Glutamatergic neuron (in vitro differentiated cells): ENCODE measurements around the gene SCAANT1. TPM values are rescaled to one million over a fixed set of nuclear protein-coding genes. Genes with fewer than 3 reads are reported as not detected.

Source experiments
- DNase-seq: peaks from one replicate; pipeline ENCODE4 v3.0.0; 2022
- H3K27ac Mint-ChIP-seq: one replicate; pipeline ENCODE4 v1.8.0; 2020; ENCODE audit warnings: mild to moderate bottlenecking, mixed read lengths, inconsistent platforms; ENCODE audit not compliant: unreplicated experiment
- H3K27me3 Mint-ChIP-seq: one replicate; pipeline ENCODE4 v1.8.0; 2020; ENCODE audit warnings: mild to moderate bottlenecking, moderate library complexity, mixed read lengths, inconsistent platforms; ENCODE audit not compliant: unreplicated experiment
- H3K36me3 Mint-ChIP-seq: one replicate; pipeline ENCODE4 v1.8.0; 2020; ENCODE audit warnings: mild to moderate bottlenecking, mixed read lengths, inconsistent platforms; ENCODE audit not compliant: unreplicated experiment
- H3K4me1 Mint-ChIP-seq: one replicate; pipeline ENCODE4 v1.8.0; 2020; ENCODE audit warnings: mild to moderate bottlenecking, low read depth, mixed read lengths, inconsistent platforms; ENCODE audit not compliant: unreplicated experiment
- H3K4me3 Mint-ChIP-seq: one replicate; pipeline ENCODE4 v1.8.0; 2020; ENCODE audit warnings: mild to moderate bottlenecking, mixed read lengths, inconsistent platforms; ENCODE audit not compliant: unreplicated experiment
- H3K9me3 Mint-ChIP-seq: one replicate; pipeline ENCODE4 v1.8.0; 2020; ENCODE audit warnings: mild to moderate bottlenecking, moderate library complexity, mixed read lengths, inconsistent platforms; ENCODE audit not compliant: unreplicated experiment
- total RNA-seq: library from RNA; stranded (reverse); fragmentation: NEBNext Ultra II Directional; extraction: Animal tissue kit (Norgen Biotek cat#: 25700); gene quantifications from one replicate; pipeline ENCODE4 v1.2.1, GENCODE V29; 2021; ENCODE audit not compliant: unreplicated experiment
- TF ChIP-seq, protein P1 (sequence below): fragments of 200-600 bp; sonication (generic); IDR thresholded peaks from one replicate; pipeline ENCODE4 v1.5.0; 2021; ENCODE audit not compliant: partially characterized antibody, unreplicated experiment

The SCAANT1 gene
- total RNA-seq, 1 donor from 2014 or later: not detected

- peaks cover 7% of the 10 kb centered on the region for H3K36me3 Mint-ChIP-seq
- no peak for DNase-seq
These were observed 7.8 kb upstream of the SCAANT1 start for GRCh38 chr3:63920001-63920400.

GRCh38 chr3:63918321-63918720 is 6.1 kb upstream of the SCAANT1 start:
- Mint-ChIP-seq H3K4me3 (no peak overlapping the region), H3K9me3 (no peaks in the 10 kb centered on the region), H3K36me3 (no peaks in the 10 kb centered on the region), H3K27ac (no peak overlapping the region), H3K27me3 (peaks cover 4% of the 10 kb centered on the region), H3K4me1 (no peaks in the 10 kb centered on the region)
- no peak for DNase-seq
- TF ChIP-seq, protein P1, sequence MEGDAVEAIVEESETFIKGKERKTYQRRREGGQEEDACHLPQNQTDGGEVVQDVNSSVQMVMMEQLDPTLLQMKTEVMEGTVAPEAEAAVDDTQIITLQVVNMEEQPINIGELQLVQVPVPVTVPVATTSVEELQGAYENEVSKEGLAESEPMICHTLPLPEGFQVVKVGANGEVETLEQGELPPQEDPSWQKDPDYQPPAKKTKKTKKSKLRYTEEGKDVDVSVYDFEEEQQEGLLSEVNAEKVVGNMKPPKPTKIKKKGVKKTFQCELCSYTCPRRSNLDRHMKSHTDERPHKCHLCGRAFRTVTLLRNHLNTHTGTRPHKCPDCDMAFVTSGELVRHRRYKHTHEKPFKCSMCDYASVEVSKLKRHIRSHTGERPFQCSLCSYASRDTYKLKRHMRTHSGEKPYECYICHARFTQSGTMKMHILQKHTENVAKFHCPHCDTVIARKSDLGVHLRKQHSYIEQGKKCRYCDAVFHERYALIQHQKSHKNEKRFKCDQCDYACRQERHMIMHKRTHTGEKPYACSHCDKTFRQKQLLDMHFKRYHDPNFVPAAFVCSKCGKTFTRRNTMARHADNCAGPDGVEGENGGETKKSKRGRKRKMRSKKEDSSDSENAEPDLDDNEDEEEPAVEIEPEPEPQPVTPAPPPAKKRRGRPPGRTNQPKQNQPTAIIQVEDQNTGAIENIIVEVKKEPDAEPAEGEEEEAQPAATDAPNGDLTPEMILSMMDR: no peak

More at GRCh38 chr3:63920001-63920400, 7.8 kb upstream of the SCAANT1 start:
- no peaks in the 10 kb centered on the region for H3K27me3 Mint-ChIP-seq
- H3K9me3 Mint-ChIP-seq: peaks cover 1% of the 10 kb centered on the region
- H3K4me1 Mint-ChIP-seq: no peaks in the 10 kb centered on the region
- no peak overlapping the region for H3K4me3 Mint-ChIP-seq
- H3K27ac Mint-ChIP-seq: no peak overlapping the region
- TF ChIP-seq, protein P1: no peak

- Mint-ChIP-seq H3K4me3 (no peak overlapping the region), H3K27ac (no peak overlapping the region), H3K4me1 (peaks cover 3% of the 10 kb centered on the region), H3K9me3 (peaks cover 5% of the 10 kb centered on the region), H3K36me3 (no peaks in the 10 kb centered on the region), H3K27me3 (peaks cover 11% of the 10 kb centered on the region)
- no peak for DNase-seq
- TF ChIP-seq, protein P1: no peak
These were observed 2.1 kb upstream of the SCAANT1 start for GRCh38 chr3:63914312-63914711.

DNA sequence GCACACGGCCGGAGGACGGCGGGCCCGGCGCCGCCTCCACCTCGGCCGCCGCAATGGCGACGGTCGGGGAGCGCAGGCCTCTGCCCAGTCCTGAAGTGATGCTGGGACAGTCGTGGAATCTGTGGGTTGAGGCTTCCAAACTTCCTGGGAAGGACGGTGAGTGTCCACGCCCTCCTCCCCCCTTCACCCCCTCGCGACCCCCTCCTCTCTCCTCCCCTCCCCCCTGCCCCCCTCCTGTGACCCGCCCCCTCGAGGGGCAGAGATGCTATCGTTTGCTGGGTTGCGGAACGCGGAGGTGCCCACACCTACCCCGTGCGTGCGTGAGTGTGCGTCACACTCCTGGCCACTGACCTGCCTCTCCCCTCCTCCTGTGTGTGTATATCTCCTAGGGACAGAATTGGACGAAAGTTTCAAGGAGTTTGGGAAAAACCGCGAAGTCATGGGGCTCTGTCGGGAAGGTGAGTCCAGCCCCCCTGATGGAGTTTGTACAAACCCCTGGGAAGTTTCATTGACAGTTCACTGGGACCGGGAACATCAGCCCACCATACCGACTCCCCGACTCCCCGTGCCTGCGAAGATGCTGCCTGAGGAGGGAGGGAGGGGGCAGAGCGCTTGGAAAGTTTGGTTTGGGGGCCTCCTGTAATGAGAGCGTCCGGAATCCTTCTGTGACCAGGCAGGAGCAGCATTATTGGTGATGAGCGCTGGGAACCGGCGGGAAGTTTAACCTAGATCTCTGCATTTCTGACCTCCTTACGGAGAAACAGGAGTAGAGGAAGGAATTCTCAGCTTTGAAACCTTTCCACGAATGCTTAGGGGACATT is 795 bp upstream of the SCAANT1 start:
- Mint-ChIP-seq H3K4me3 (peak overlapping the region; percentile 83), H3K9me3 (peaks cover 5% of the 10 kb centered on the region), H3K36me3 (no peaks in the 10 kb centered on the region), H3K27ac (peak overlapping the region; percentile 29), H3K4me1 (peaks cover 3% of the 10 kb centered on the region), H3K27me3 (peaks cover 11% of the 10 kb centered on the region)
- DNase-seq: peak; percentile 39
- TF ChIP-seq, protein P1: no peak

DNA sequence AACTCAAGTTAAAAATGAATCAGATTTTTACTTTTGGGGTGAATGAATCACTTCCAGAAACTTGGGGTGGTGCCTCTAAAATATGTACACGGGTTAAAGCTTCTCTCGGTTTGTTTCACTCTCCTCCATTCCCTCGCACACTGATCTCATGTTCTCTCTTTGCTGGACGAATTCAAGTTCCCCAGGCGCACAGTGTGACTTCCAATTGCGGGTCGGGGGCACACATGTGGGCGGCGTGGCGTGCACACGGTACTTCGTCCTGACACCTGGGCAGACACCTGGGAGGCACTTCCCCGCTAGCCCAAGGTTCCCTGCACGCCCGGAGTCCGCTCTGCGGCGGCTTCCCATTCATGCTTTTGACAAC is 692 bp downstream of the SCAANT1 start:
- no peak overlapping the region for H3K27ac Mint-ChIP-seq
- peaks cover 11% of the 10 kb centered on the region for H3K27me3 Mint-ChIP-seq

More for the DNA sequence above, 692 bp downstream of the SCAANT1 start:
- Mint-ChIP-seq H3K4me3 (peak overlapping the region; percentile 95), H3K4me1 (peaks cover 3% of the 10 kb centered on the region), H3K36me3 (no peaks in the 10 kb centered on the region), H3K9me3 (peaks cover 5% of the 10 kb centered on the region)
- no peak for DNase-seq
- TF ChIP-seq, protein P1: no peak
